ENCODE results near the gene FXYD7. TPM values are rescaled to one million over a fixed set of nuclear protein-coding genes. Genes with fewer than 3 reads are reported as not detected.

FXYD7 gene
- total RNA-seq, 2 experiments from 2014 or later = 15.3 to 15.6 TPM

DNA sequence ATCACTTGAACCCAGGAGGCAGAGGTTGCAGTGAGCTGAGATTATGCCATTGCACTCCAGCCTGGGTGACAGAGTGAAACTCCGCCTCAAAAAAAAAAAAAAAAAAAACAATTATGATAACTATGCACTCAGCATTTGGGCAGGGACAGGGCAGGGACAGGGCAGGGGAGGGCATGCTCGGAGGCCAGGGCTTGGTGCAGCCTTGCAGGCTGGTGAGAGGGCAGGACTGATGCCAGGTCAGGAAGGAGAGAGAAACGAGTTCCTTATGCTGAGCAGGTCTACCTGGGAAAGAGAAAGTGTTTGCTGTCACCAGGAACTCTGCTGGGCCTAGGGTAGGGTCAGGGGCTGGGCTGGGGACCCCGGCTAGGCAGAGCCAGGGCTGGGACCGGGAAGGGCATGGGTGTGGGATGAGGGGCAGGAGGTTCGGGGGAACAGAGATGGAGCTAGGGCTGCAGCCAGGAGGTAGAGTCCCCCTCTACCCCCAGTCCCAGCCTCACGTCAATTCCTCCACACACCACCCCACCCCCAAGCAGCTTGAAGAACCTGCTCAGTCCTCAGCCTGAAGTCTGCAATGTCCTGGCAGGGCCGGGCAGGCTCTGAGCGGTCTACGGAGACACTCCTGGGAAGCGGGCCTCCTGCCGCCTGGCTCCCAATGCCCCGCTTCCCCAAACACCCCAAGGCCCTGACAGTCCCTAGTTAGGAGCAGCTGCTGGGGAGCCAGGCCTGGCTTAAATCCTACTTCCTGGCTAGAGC lies 24.6 kb upstream of the FXYD7 start:
- Histone ChIP-seq H3K36me3 (ENCODE audit: insufficient read depth, low read length) (no peaks in the 10 kb centered on the region), H3K9me3 (ENCODE audit: control insufficient read depth in 1 of 2, insufficient read depth in 1 of 2, low read length in 2 of 2) (peaks cover 0 to 5% of the 10 kb centered on the region in 2 experiments), H3K27me3 (ENCODE audit: control insufficient read depth in 1 of 2, insufficient read depth in 2 of 2, low read length in 2 of 2) (no peaks in the 10 kb centered on the region), H3K27ac (ENCODE audit: low read depth in 1 of 2, low read length in 2 of 2) (no peak overlapping the region), H3K4me1 (ENCODE audit: insufficient read depth, low read length) (peaks cover 9% of the 10 kb centered on the region), H3K4me3 (ENCODE audit: low read length) (no peak overlapping the region)
- Mint-ChIP-seq H3K27me3 (no peaks in the 10 kb centered on the region), H3K4me1 (ENCODE audit: low read depth) (peaks cover 6% of the 10 kb centered on the region), H3K9me3 (no peaks in the 10 kb centered on the region), H3K36me3 (ENCODE audit: low read depth) (no peaks in the 10 kb centered on the region), H3K27ac (no peak overlapping the region), H3K4me3 (no peak overlapping the region)
- ChIA-PET CTCF (no interaction called here), POLR2A (no interaction called here)
- intact Hi-C loops (cut with DNase I, micrococcal nuclease) = no loop called here
- no peak for ATAC-seq (ENCODE audit: poor library complexity)
- DNase-seq = no peak
- TF ChIP-seq, protein P1, sequence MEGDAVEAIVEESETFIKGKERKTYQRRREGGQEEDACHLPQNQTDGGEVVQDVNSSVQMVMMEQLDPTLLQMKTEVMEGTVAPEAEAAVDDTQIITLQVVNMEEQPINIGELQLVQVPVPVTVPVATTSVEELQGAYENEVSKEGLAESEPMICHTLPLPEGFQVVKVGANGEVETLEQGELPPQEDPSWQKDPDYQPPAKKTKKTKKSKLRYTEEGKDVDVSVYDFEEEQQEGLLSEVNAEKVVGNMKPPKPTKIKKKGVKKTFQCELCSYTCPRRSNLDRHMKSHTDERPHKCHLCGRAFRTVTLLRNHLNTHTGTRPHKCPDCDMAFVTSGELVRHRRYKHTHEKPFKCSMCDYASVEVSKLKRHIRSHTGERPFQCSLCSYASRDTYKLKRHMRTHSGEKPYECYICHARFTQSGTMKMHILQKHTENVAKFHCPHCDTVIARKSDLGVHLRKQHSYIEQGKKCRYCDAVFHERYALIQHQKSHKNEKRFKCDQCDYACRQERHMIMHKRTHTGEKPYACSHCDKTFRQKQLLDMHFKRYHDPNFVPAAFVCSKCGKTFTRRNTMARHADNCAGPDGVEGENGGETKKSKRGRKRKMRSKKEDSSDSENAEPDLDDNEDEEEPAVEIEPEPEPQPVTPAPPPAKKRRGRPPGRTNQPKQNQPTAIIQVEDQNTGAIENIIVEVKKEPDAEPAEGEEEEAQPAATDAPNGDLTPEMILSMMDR (IDR thresholded peaks at IDR 0.05) = no peak

DNA sequence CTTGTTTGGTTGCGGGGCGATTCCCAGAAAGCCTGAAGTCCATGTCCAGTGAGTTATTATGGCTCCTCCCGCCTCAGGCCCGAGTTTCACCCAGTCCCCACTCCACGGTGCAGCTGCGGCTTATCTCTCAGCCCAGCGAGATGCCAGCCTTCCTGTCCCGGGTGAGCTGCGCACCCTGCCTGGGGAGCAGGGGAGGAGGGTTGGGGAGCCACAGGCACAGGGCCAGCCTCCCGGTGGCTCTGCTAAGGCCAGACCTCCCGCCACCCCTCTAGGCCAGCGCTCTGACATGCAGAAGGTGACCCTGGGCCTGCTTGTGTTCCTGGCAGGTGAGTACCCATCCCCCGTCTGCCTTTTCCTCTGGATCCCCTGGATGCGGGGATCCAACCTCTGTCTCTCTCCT lies 24.0 kb upstream of the FXYD7 start:
- Mint-ChIP-seq H3K4me1 (ENCODE audit: low read depth) (peaks cover 12% of the 10 kb centered on the region), H3K9me3 (no peaks in the 10 kb centered on the region), H3K27me3 (no peaks in the 10 kb centered on the region), H3K4me3 (no peak overlapping the region), H3K36me3 (ENCODE audit: low read depth) (no peaks in the 10 kb centered on the region), H3K27ac (no peak overlapping the region)
- ATAC-seq (ENCODE audit: poor library complexity) (no peak), DNase-seq (no peak)
- H3K4me3 ChIP-seq (ENCODE audit: low read length) = no peak overlapping the region
- no peak overlapping the region for H3K27ac ChIP-seq (ENCODE audit: low read depth in 1 of 2, low read length in 2 of 2)
- H3K36me3 ChIP-seq (ENCODE audit: insufficient read depth, low read length) = no peaks in the 10 kb centered on the region
- no peaks in the 10 kb centered on the region for H3K27me3 ChIP-seq (ENCODE audit: control insufficient read depth in 1 of 2, insufficient read depth in 2 of 2, low read length in 2 of 2)
- H3K9me3 ChIP-seq (ENCODE audit: control insufficient read depth in 1 of 2, insufficient read depth in 1 of 2, low read length in 2 of 2) = peaks cover 0 to 5% of the 10 kb centered on the region in 2 experiments
- TF ChIP-seq, protein P1 (IDR thresholded peaks at IDR 0.05) = no peak
- intact Hi-C loops (cut with DNase I, micrococcal nuclease) = no loop called here
- H3K4me1 ChIP-seq (ENCODE audit: insufficient read depth, low read length) = peaks cover 15% of the 10 kb centered on the region
- CTCF ChIA-PET = no interaction called here
- POLR2A ChIA-PET = no interaction called here

DNA sequence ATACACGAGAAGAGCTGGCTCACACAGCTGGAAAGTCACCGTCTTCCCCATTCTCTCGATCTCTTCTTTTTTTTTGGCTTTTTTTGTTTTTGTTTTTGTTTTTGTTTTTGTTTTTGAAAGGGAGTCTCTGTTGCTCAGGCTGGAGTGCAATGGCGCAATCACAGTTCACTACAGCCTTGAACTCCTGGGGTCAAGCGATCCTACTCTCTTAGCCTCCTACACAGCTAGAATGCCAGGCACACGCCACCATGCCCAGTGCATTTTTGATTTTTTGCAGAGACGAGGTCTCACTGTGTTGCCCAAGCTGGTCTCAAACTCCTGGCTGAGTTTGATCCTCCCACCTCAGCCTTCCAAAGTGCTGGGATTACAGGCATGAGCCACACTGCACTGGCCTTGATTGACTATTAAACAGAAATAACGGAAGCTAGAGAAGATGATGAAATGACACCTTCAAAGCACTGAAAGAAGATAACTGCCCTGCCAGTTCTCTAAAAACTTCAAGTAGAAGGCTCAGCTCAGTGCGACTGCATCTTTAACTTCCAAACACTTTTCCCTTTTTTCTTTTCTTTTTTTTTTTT lies 23.4 kb upstream of the FXYD7 start:
- H3K4me3 Mint-ChIP-seq = no peak overlapping the region
- ATAC-seq (ENCODE audit: poor library complexity) = no peak
- ChIA-PET POLR2A (no interaction called here), CTCF (no interaction called here)
- intact Hi-C loops (cut with DNase I, micrococcal nuclease) = no loop called here
- TF ChIP-seq, protein P1 (IDR thresholded peaks at IDR 0.05) = no peak
- H3K4me1 Mint-ChIP-seq (ENCODE audit: low read depth) = peaks cover 14% of the 10 kb centered on the region
- Histone ChIP-seq H3K27ac (ENCODE audit: low read depth in 1 of 2, low read length in 2 of 2) (no peak overlapping the region), H3K27me3 (ENCODE audit: control insufficient read depth in 1 of 2, insufficient read depth in 2 of 2, low read length in 2 of 2) (no peaks in the 10 kb centered on the region), H3K36me3 (ENCODE audit: insufficient read depth, low read length) (no peaks in the 10 kb centered on the region), H3K4me3 (ENCODE audit: low read length) (no peak overlapping the region), H3K4me1 (ENCODE audit: insufficient read depth, low read length) (peaks cover 18% of the 10 kb centered on the region), H3K9me3 (ENCODE audit: control insufficient read depth in 1 of 2, insufficient read depth in 1 of 2, low read length in 2 of 2) (peaks cover 0 to 5% of the 10 kb centered on the region in 2 experiments)
- no peaks in the 10 kb centered on the region for H3K27me3 Mint-ChIP-seq
- H3K9me3 Mint-ChIP-seq = no peaks in the 10 kb centered on the region
- no peak for DNase-seq
- no peaks in the 10 kb centered on the region for H3K36me3 Mint-ChIP-seq (ENCODE audit: low read depth)
- no peak overlapping the region for H3K27ac Mint-ChIP-seq

All from CD4-positive, alpha-beta T cell (primary cell).